ENCODE results near the gene ARG1. TPM values are rescaled to one million over a fixed set of nuclear protein-coding genes. Genes with fewer than 3 reads are reported as not detected.

Gene ARG1
- polyA plus RNA-seq, 4 donors = 0.87 to 4.3 (median 0.96) TPM; not detected in 1

- DNase-seq (ENCODE audit: low read depth in 4 of 4, low spot score in 2 of 4) = no peak
Measured at GRCh38 chr6:131575834-131576478, 2.9 kb downstream of the ARG1 start.

GRCh38 chr6:131581523-131581922 lies 8.5 kb downstream of the ARG1 start:
- DNase-seq (ENCODE audit: low read depth in 4 of 4, low spot score in 2 of 4) = no peak

GRCh38 chr6:131586543-131586942 lies 13.5 kb downstream of the ARG1 start:
- DNase-seq (ENCODE audit: low read depth in 4 of 4, low spot score in 2 of 4) = no peak

- no peak for DNase-seq (ENCODE audit: low read depth in 4 of 4, low spot score in 2 of 4)
Measured at GRCh38 chr6:131587909-131588308, 14.9 kb downstream of the ARG1 start.

- DNase-seq (ENCODE audit: low read depth in 4 of 4, low spot score in 2 of 4) = no peak
Measured at GRCh38 chr6:131588643-131589042, 15.6 kb downstream of the ARG1 start.

GRCh38 chr6:131592935-131593334 lies 19.9 kb downstream of the ARG1 start:
- DNase-seq (ENCODE audit: low read depth in 4 of 4, low spot score in 2 of 4) = no peak

- DNase-seq (ENCODE audit: low read depth in 4 of 4, low spot score in 2 of 4) = no peak
Measured at GRCh38 chr6:131594074-131594473, 21.0 kb downstream of the ARG1 start.

GRCh38 chr6:131597446-131597845 lies 24.4 kb downstream of the ARG1 start:
- no peak for DNase-seq (ENCODE audit: low read depth in 4 of 4, low spot score in 2 of 4)

- DNase-seq (ENCODE audit: low read depth in 4 of 4, low spot score in 2 of 4) = no peak
Measured at GRCh38 chr6:131600716-131601115, 27.7 kb downstream of the ARG1 start.

GRCh38 chr6:131602781-131603312 lies 29.8 kb downstream of the ARG1 start:
- DNase-seq (ENCODE audit: low read depth in 4 of 4, low spot score in 2 of 4) = no peak

GRCh38 chr6:131613296-131613925 lies 40.4 kb downstream of the ARG1 start:
- DNase-seq (ENCODE audit: low read depth in 4 of 4, low spot score in 2 of 4) = no peak

- DNase-seq (ENCODE audit: low read depth in 4 of 4, low spot score in 2 of 4) = no peak
Measured at GRCh38 chr6:131615275-131615674, 42.2 kb downstream of the ARG1 start.

- peak; percentile 83 to 93 (median 90) for DNase-seq (ENCODE audit: low read depth in 4 of 4, low spot score in 2 of 4)
Measured at GRCh38 chr6:131627724-131628682, 55.0 kb downstream of the ARG1 start, which contains the start of gene MED23. Gene MED23, minus strand, starts transcription at chr6:131628242. Its CDS starts 193 bp downstream, at chr6:131628049.

GRCh38 chr6:131628726-131629125 lies 55.7 kb downstream of the ARG1 start:
- DNase-seq (ENCODE audit: low read depth in 4 of 4, low spot score in 2 of 4) = no peak

GRCh38 chr6:131629651-131630050 lies 56.6 kb downstream of the ARG1 start:
- no peak for DNase-seq (ENCODE audit: low read depth in 4 of 4, low spot score in 2 of 4)

GRCh38 chr6:131631625-131632289 lies 58.7 kb downstream of the ARG1 start:
- DNase-seq (ENCODE audit: low read depth in 4 of 4, low spot score in 2 of 4) = no peak
